SK-N-SH treated with all-trans-retinoic acid at 6 μM for 48 hours (cell line): ENCODE data around the gene DLG2.

Experiments
- ARNTL ChIP-seq: fragments of 450-650 bp; formaldehyde crosslinking; IDR thresholded peaks from 2 replicates; pipeline ENCODE4 v1.5.0; 2020; ENCODE audit warnings: low read depth, mild to moderate bottlenecking, moderate library complexity, borderline replicate concordance
- RARB ChIP-seq: fragments of 250-450 bp; sonication (Bioruptor Pico); IDR thresholded peaks from 2 replicates; pipeline ENCODE4 v1.8.0; 2021; ENCODE audit warnings: mild to moderate bottlenecking, moderate library complexity
- TCF4 ChIP-seq: fragments of 250-450 bp; sonication (Bioruptor Pico); IDR thresholded peaks from 2 replicates; pipeline ENCODE4 v1.8.0; 2021; ENCODE audit warnings: mild to moderate bottlenecking, moderate library complexity, borderline replicate concordance
- ZNF565 ChIP-seq: fragments of 450-650 bp; formaldehyde crosslinking; conservative IDR thresholded peaks from 2 replicates; pipeline ENCODE4 v1.5.0; 2020; ENCODE audit warnings: low read depth, mild to moderate bottlenecking, moderate library complexity
- TF ChIP-seq, protein P1 (sequence below): fragments of 250-450 bp; sonication (Bioruptor Pico); IDR thresholded peaks from 2 replicates; pipeline ENCODE4 v1.8.0; 2020; ENCODE audit warnings: mild to moderate bottlenecking, moderate library complexity, borderline replicate concordance
- TF ChIP-seq, protein P2 (sequence below): fragments of 250-450 bp; sonication (Bioruptor Pico); IDR thresholded peaks from 2 replicates; pipeline ENCODE4 v1.8.0; 2021; ENCODE audit warnings: low read depth, mild to moderate bottlenecking, moderate library complexity, borderline replicate concordance
- TF ChIP-seq, protein P3 (sequence below): fragments of 250-450 bp; sonication (Bioruptor Pico); IDR thresholded peaks from 2 replicates; pipeline ENCODE4 v1.5.1; 2021; ENCODE audit warnings: mild to moderate bottlenecking, moderate library complexity

DNA sequence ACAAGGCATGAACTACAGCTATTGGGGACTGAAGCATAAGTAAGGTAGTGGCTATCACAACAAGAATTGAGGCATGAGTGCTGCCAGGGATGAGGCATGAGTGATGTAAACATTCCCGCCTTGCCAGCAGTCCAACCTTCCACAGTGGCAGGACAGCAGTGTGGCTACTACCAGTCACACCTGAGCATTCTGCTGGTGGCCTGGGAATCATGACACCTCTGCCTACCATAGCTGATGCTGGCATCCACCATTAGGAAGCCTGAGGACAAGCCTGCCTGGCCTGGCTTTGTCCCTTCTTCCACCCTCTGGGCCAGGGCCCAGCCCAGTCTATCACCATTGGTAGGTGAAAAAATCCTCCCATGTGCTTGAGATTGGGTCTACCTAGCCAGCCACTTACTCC, 1628.2 kb downstream of the DLG2 start:
- TF ChIP-seq RARB (CRISPR knock-in tag) = no peak
- TF ChIP-seq, protein P1, sequence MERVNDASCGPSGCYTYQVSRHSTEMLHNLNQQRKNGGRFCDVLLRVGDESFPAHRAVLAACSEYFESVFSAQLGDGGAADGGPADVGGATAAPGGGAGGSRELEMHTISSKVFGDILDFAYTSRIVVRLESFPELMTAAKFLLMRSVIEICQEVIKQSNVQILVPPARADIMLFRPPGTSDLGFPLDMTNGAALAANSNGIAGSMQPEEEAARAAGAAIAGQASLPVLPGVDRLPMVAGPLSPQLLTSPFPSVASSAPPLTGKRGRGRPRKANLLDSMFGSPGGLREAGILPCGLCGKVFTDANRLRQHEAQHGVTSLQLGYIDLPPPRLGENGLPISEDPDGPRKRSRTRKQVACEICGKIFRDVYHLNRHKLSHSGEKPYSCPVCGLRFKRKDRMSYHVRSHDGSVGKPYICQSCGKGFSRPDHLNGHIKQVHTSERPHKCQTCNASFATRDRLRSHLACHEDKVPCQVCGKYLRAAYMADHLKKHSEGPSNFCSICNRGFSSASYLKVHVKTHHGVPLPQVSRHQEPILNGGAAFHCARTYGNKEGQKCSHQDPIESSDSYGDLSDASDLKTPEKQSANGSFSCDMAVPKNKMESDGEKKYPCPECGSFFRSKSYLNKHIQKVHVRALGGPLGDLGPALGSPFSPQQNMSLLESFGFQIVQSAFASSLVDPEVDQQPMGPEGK (CRISPR knock-in tag) = no peak
- TF ChIP-seq TCF4 = no peak
- TF ChIP-seq, protein P2, sequence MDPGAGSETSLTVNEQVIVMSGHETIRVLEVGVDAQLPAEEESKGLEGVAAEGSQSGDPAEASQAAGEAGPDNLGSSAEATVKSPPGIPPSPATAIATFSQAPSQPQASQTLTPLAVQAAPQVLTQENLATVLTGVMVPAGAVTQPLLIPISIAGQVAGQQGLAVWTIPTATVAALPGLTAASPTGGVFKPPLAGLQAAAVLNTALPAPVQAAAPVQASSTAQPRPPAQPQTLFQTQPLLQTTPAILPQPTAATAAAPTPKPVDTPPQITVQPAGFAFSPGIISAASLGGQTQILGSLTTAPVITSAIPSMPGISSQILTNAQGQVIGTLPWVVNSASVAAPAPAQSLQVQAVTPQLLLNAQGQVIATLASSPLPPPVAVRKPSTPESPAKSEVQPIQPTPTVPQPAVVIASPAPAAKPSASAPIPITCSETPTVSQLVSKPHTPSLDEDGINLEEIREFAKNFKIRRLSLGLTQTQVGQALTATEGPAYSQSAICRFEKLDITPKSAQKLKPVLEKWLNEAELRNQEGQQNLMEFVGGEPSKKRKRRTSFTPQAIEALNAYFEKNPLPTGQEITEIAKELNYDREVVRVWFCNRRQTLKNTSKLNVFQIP (CRISPR knock-in tag) = no peak
- TF ChIP-seq, protein P3, sequence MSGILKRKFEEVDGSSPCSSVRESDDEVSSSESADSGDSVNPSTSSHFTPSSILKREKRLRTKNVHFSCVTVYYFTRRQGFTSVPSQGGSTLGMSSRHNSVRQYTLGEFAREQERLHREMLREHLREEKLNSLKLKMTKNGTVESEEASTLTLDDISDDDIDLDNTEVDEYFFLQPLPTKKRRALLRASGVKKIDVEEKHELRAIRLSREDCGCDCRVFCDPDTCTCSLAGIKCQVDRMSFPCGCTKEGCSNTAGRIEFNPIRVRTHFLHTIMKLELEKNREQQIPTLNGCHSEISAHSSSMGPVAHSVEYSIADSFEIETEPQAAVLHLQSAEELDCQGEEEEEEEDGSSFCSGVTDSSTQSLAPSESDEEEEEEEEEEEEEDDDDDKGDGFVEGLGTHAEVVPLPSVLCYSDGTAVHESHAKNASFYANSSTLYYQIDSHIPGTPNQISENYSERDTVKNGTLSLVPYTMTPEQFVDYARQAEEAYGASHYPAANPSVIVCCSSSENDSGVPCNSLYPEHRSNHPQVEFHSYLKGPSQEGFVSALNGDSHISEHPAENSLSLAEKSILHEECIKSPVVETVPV = no peak
- no peak for TF ChIP-seq ARNTL
- no peak for TF ChIP-seq ZNF565 (CRISPR knock-in tag)
